Mesodermal cell (in vitro differentiated cells): ENCODE data around the gene RAE1.
A peak's percentile ranks its signal among the peaks of the same experiment; 100 is the strongest.

Experiments
- H3K27ac ChIP-seq: 2 replicates; pipeline ENCODE4 v1.7.0; 2013; ENCODE audit warnings: mild to moderate bottlenecking, low read depth, low read length, moderate library complexity; ENCODE audit not compliant: severe bottlenecking
- H3K36me3 ChIP-seq: 2 replicates; pipeline ENCODE4 v1.7.1; 2013; ENCODE audit warnings: mild to moderate bottlenecking, low read length, moderate library complexity; ENCODE audit not compliant: control insufficient read depth, insufficient read depth
- H3K4me1 ChIP-seq: one replicate; pipeline ENCODE4 v1.7.1; 2013; ENCODE audit warnings: mild to moderate bottlenecking, low read length; ENCODE audit not compliant: insufficient read depth, control insufficient read depth, poor library complexity, severe bottlenecking
- H3K4me3 ChIP-seq: 2 replicates; pipeline ENCODE4 v1.7.0; 2013; ENCODE audit warnings: low read length, control low read depth, mild to moderate bottlenecking; ENCODE audit not compliant: insufficient read depth, poor library complexity, severe bottlenecking; ENCODE audit errors: extremely low read depth
- H3K9me3 ChIP-seq: 2 replicates; pipeline ENCODE4 v1.7.1; 2013; ENCODE audit warnings: mild to moderate bottlenecking, low read length, moderate library complexity; ENCODE audit not compliant: control insufficient read depth
- WGBS, 2 experiments: methylation state at CpG; one replicate each; pipeline ENCODE4 v1.1.5; 2013; ENCODE audit warnings: missing lambda C conversion rate in 2 of 2; ENCODE audit not compliant: insufficient coverage in 2 of 2; 5-methylcytosine and 5-hydroxymethylcytosine counted together

RAE1 gene

GRCh38 chr20:57409672-57410397, 58.8 kb downstream of the RAE1 start:
- peaks cover 5% of the 10 kb centered on the region for H3K4me1 ChIP-seq
- peak overlapping the region; percentile 62 for H3K27ac ChIP-seq
- H3K36me3 ChIP-seq = peaks cover 30% of the 10 kb centered on the region
- WGBS, 2 experiments = 68 to 73% methylated on average over 11 to 12 of the region's 14 CpGs
- H3K4me3 ChIP-seq = no peak overlapping the region
- H3K9me3 ChIP-seq = no peaks in the 10 kb centered on the region

- peaks cover 10% of the 10 kb centered on the region for H3K4me1 ChIP-seq
- no peak overlapping the region for H3K4me3 ChIP-seq
- no peaks in the 10 kb centered on the region for H3K9me3 ChIP-seq
- peaks cover 30% of the 10 kb centered on the region for H3K36me3 ChIP-seq
- 90 to 93% methylated on average over 12 to 13 of the region's 15 CpGs for WGBS, 2 experiments
- peak overlapping the region; percentile 62 for H3K27ac ChIP-seq
Observed at GRCh38 chr20:57410398-57410920, 59.4 kb downstream of the RAE1 start.

GRCh38 chr20:57410924-57411323, 59.9 kb downstream of the RAE1 start:
- 97% methylated on average over 5 of the region's 5 CpGs for WGBS, 2 experiments
- Histone ChIP-seq H3K27ac (no peak overlapping the region), H3K9me3 (no peaks in the 10 kb centered on the region), H3K4me1 (peaks cover 15% of the 10 kb centered on the region), H3K36me3 (peaks cover 30% of the 10 kb centered on the region), H3K4me3 (no peak overlapping the region)

- Histone ChIP-seq H3K4me3 (no peak overlapping the region), H3K36me3 (peaks cover 30% of the 10 kb centered on the region), H3K27ac (no peak overlapping the region), H3K4me1 (peaks cover 19% of the 10 kb centered on the region), H3K9me3 (no peaks in the 10 kb centered on the region)
- 91 to 93% methylated on average over 30 to 31 of the region's 31 CpGs for WGBS, 2 experiments
Observed at GRCh38 chr20:57411406-57412283, 60.6 kb downstream of the RAE1 start.

- Histone ChIP-seq H3K4me3 (no peak overlapping the region), H3K36me3 (peaks cover 22% of the 10 kb centered on the region), H3K9me3 (no peaks in the 10 kb centered on the region), H3K27ac (no peak overlapping the region), H3K4me1 (peaks cover 19% of the 10 kb centered on the region)
- 83 to 93% methylated on average over 7 to 8 of the region's 8 CpGs for WGBS, 2 experiments
Observed at GRCh38 chr20:57412347-57413029, 61.4 kb downstream of the RAE1 start.

- Histone ChIP-seq H3K4me1 (peaks cover 19% of the 10 kb centered on the region), H3K4me3 (no peak overlapping the region), H3K36me3 (peaks cover 7% of the 10 kb centered on the region), H3K9me3 (no peaks in the 10 kb centered on the region), H3K27ac (no peak overlapping the region)
- 99% methylated on average over 8 to 9 of the region's 10 CpGs for WGBS, 2 experiments
Observed at GRCh38 chr20:57413986-57414385, 62.9 kb downstream of the RAE1 start.

- peaks cover 13% of the 10 kb centered on the region for H3K4me1 ChIP-seq
- H3K9me3 ChIP-seq = no peaks in the 10 kb centered on the region
- no peak overlapping the region for H3K4me3 ChIP-seq
- no peak overlapping the region for H3K27ac ChIP-seq
- WGBS, 2 experiments = 85 to 91% methylated on average over 13 to 15 of the region's 19 CpGs
- H3K36me3 ChIP-seq = peaks cover 3% of the 10 kb centered on the region
Observed at GRCh38 chr20:57414867-57415592, 64.0 kb downstream of the RAE1 start.

- H3K4me3 ChIP-seq = no peak overlapping the region
- no peaks in the 10 kb centered on the region for H3K36me3 ChIP-seq
- no peaks in the 10 kb centered on the region for H3K9me3 ChIP-seq
- H3K4me1 ChIP-seq = peaks cover 13% of the 10 kb centered on the region
- H3K27ac ChIP-seq = peak overlapping the region; percentile 29
- WGBS, 2 experiments = 90 to 98% methylated on average over 4 of the region's 11 CpGs
Observed at GRCh38 chr20:57415771-57416170, 64.7 kb downstream of the RAE1 start.

GRCh38 chr20:57416296-57417022, 65.4 kb downstream of the RAE1 start:
- WGBS, 2 experiments = 90 to 95% methylated on average over 13 to 14 of the region's 15 CpGs
- H3K4me1 ChIP-seq = peaks cover 13% of the 10 kb centered on the region
- no peaks in the 10 kb centered on the region for H3K36me3 ChIP-seq
- H3K4me3 ChIP-seq = no peak overlapping the region
- no peaks in the 10 kb centered on the region for H3K9me3 ChIP-seq
- no peak overlapping the region for H3K27ac ChIP-seq
